ENCODE measurements around the gene NOTCH3.

NOTCH3 gene

GRCh38 chr19:15200553-15201364 is at the start of gene NOTCH3:
TSS of gene NOTCH3 (minus strand) at chr19:15200995. CDS start at chr19:15200905, 90 bp downstream.
- DNase-seq (ENCODE audit: low spot score), result peak; percentile 93

- no peak for DNase-seq (ENCODE audit: low spot score)
These were observed 49.8 kb upstream of the NOTCH3 start for GRCh38 chr19:15250640-15250993.

- peak; percentile 88 for DNase-seq (ENCODE audit: low spot score)
These were observed 49.3 kb upstream of the NOTCH3 start for GRCh38 chr19:15249972-15250639.

DNA sequence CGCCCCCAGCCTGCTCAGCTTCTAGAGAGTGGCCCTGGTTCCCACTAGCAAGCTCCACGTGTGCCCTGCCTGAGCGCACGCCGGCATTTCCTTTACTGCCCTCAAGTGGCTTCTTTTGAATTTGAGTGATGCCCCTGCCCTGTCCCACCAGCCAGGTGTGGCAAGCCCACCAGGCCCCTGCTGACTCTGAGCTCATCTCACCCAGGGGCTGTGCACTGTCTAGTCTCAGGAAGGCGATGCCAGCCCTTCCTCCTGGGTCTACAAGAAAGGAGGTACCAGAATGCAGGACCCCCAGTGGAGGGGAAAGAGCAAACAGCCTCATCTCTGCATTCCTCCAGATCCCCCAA is 48.7 kb upstream of the NOTCH3 start:
- no peak for DNase-seq (ENCODE audit: low spot score)

GRCh38 chr19:15248648-15249527 is 48.1 kb upstream of the NOTCH3 start:
- peak; percentile 96 for DNase-seq (ENCODE audit: low spot score)

- DNase-seq (ENCODE audit: low spot score), result no peak
These were observed 47.3 kb upstream of the NOTCH3 start for GRCh38 chr19:15248106-15248505.

- no peak for DNase-seq (ENCODE audit: low spot score)
These were observed 46.6 kb upstream of the NOTCH3 start for GRCh38 chr19:15247107-15248014.

- DNase-seq (ENCODE audit: low spot score), result no peak
These were observed 45.3 kb upstream of the NOTCH3 start for GRCh38 chr19:15246198-15246481.

GRCh38 chr19:15245370-15246197 is 44.8 kb upstream of the NOTCH3 start:
- DNase-seq (ENCODE audit: low spot score), result no peak

- DNase-seq (ENCODE audit: low spot score), result no peak
These were observed 44.0 kb upstream of the NOTCH3 start for GRCh38 chr19:15244808-15245207.

GRCh38 chr19:15244106-15244803 is 43.5 kb upstream of the NOTCH3 start:
- DNase-seq (ENCODE audit: low spot score), result no peak

- no peak for DNase-seq (ENCODE audit: low spot score)
These were observed 42.6 kb upstream of the NOTCH3 start for GRCh38 chr19:15243236-15243957.

DNA sequence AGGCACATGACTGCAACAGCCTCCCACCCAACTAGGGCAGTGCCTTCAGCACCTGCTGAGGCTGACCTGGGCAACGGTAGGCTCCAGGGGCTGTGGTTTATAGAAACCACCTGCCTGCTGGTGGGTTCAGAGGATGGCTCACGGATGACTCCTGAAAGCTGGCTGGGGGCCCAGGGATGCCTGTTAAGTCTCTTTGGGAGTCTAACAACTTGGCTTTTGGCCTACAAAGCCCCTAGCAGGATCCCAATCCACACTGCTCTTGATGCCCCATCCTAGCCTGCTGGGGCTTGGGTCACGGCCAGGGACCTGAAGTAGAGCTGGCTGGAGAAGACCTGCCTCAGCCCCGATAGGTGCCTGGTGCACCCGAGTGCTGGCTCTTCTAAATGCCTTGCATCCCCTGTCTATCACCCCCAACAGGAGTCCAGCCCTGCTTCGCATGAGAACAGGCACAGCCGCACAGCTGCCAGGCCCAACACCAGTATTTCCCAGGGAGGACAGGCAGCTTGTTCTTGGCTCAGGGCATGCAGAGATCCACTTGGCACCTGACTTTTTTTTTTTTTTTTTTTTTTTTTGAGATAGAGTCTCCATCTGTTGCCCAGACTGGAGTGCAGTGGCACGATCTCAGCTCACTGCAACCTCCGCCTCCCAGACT is 40.6 kb upstream of the NOTCH3 start:
- DNase-seq (ENCODE audit: low spot score), result no peak

GRCh38 chr19:15240515-15240914 is 39.7 kb upstream of the NOTCH3 start:
- DNase-seq (ENCODE audit: low spot score), result no peak

DNA sequence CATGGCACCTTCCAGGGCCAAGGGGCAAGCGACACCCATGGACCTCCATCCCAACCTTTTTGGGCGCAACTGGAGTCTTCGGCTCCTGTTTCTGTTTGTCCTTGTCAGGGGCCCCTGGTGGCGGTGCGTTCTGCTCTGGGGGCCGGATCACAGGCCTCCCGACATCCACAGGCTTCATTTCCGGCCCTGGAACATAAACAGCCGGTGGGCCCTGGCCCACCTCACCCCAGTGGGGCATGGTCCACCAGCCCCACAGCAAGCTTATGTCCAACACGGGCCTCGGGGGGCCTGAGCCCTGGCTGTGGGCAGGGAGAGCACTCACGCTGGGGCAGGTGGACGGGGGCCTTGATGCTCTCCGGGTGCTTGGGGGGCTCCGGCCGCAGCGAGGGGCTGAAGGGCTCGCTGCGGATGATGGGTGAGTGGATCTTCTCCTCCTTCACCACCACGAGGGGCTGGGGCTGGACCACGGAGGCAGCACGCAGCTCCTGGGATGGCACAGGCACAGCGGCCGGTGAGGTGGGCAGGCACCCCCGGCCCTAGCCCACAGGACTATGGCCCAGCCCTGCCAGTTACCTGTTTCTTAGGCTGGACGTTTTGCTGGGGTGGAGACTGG is 38.6 kb upstream of the NOTCH3 start:
- no peak for DNase-seq (ENCODE audit: low spot score)

DNA sequence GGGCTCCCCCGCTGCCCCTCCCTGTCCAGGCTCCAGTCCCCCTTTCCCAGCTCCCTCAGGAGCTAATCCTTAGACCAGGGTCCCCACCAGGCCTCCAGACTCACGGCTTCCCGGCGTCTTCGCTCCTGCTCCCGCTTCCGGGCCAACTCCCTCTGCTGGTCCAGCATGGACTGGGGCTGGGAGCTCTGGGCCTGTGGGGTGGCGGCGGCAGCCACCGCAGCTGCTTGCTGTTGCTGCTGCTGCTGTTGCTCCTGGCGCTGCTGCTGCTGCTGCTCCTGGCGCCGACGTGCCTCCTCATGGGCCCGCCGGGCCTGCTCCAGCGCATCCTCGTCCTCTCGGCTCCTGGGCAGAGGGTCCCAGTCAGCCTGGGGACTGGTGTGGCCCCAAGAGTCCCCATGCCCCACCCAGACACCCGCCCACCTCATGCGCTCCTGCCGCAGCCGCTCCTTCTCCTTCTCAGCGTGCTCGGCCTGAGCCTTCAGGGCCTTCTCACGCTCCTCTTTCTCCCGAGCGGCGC is 37.9 kb upstream of the NOTCH3 start:
- DNase-seq (ENCODE audit: low spot score), result no peak

GRCh38 chr19:15237759-15238638 is 37.2 kb upstream of the NOTCH3 start:
- no peak for DNase-seq (ENCODE audit: low spot score)

Data from GM03348 (cell line).